DMS 273 (cell line): ENCODE results near the gene TEDDM1.

Experiments
- DNase-seq: peaks from one replicate; lab custom pipeline; 2025; ENCODE audit not compliant: unreplicated experiment; lab: John Stamatoyannopoulos, UW

Gene TEDDM1

DNA sequence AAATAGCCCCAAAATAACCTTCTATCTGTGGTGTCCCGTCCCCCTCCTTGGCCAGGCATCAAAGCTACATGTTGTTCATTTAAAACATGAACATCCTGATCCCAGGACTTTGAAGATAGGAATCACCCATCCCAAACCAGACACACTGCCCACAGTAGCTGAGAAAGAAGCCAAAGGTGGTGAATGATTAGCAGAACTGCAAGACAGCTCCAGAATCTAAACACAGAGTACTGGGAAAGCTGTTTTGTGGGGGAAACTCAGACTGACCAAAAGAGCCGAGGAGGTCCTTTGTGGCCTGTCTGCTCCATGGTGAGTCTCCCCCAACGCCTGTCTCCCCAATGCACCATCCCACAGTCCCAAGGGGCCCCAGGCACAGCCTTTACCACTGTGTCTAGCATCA lies 7.3 kb upstream of the TEDDM1 start:
- DNase-seq = no peak

GRCh38 chr1:182406012-182406411 lies 5.5 kb upstream of the TEDDM1 start:
- DNase-seq = no peak

- no peak for DNase-seq
Observed at GRCh38 chr1:182405578-182405977, 5.1 kb upstream of the TEDDM1 start.

GRCh38 chr1:182404781-182405180 lies 4.3 kb upstream of the TEDDM1 start:
- DNase-seq = peak; percentile 27

DNA sequence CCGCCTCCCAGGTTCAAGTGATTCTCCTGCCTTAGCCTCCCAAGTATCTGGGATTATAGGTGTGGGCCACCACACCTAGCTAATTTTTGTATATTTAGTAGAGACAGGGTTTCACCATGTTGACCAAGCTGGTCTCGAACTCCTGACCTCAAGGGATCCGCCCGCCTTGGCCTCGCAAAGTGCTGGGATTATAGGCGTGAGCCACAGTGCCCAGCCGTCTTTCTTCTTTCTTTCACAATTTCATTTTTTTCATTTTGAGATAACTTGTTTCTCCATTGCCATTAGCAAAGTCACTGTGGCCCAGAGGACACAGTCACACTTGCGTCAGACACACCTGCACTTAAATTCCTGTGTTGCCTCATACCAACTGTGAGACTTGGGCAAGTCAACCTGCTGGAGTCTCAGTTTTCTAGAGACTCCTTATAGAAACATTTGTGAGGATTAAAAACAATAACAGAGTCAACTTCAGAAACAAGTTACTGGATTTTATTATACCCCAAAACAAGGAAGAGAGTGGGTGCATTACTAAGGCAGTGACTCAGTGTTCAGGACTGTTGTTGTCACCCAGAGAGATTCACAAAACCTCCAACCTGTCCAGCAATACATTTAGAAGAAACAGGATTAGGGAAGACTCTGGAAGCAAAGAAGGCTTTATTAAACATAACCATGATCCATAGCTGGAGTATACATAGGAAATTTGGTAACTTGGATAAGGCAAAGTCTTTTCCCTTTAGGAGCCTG lies 2.6 kb downstream of the TEDDM1 start:
- no peak for DNase-seq

GRCh38 chr1:182395906-182396305 lies 4.6 kb downstream of the TEDDM1 start:
- no peak for DNase-seq

- DNase-seq = no peak
Observed at GRCh38 chr1:182394055-182394775, 6.3 kb downstream of the TEDDM1 start.

- DNase-seq = peak; percentile 89
Observed at GRCh38 chr1:182392050-182393028, 8.1 kb downstream of the TEDDM1 start.

DNA sequence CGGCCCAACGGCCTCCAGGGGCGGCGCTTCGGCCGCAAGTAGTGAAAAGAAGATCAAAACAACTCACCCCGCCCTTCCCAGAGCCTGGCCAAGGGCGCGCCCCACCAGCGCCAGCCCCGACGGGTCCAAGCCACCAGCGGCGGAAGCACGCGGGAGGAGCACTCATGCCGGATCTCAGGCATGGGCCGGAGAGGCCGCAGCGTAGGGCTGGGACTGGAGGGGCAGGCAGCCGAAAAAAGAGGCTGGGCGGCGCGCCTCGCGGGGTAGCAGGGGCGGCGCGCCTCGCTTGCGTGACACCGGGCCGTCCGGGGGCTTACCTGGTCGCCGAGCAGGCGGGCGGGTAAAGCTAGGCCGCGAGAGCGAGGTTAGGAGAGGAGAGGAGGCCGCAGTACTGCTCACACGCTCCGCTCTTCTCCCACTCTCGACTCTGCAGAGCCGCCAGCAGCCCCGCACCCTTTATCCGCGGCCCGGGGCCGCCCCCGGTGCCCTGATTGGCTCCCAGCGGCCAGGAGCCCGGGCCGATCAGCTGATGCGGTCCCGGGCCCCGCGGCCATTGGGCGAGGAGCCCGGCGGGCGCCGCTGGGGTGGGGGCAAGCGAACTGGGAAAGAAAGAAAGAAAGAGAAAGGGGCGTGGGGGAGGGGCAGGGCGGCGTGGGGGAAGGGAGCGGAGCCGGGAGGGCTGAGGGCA lies 9.0 kb downstream of the TEDDM1 start, which contains the start of gene GLUL:
GLUL (minus strand) TSS at position 429 of the 688 bp plus-strand sequence. CDS start 3,053 bp downstream, outside the sequence.
- peak; percentile 98 for DNase-seq

GRCh38 chr1:182391028-182391361 lies 9.5 kb downstream of the TEDDM1 start:
- DNase-seq = no peak

DNA sequence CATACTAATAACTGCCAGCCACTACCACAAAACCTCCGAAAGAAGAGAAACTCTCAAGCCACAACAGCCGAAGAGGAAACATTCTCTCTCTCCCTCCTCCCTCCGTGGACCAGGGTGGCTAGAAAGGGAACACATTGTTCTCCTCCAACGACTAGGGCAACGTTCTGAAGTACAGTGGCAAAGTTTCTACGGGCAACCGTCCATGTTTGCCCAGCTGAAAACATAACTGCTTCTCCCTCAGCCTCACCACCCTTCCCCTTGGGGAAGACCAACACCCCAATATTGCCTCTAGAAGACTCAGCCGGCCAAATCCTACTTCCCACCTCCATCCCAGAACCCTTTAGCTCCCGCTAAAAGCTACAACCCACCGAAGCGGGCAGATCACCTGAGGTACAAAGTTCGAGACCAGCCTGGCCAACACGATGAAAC lies 10.8 kb downstream of the TEDDM1 start:
- peak; percentile 18 for DNase-seq

DNA sequence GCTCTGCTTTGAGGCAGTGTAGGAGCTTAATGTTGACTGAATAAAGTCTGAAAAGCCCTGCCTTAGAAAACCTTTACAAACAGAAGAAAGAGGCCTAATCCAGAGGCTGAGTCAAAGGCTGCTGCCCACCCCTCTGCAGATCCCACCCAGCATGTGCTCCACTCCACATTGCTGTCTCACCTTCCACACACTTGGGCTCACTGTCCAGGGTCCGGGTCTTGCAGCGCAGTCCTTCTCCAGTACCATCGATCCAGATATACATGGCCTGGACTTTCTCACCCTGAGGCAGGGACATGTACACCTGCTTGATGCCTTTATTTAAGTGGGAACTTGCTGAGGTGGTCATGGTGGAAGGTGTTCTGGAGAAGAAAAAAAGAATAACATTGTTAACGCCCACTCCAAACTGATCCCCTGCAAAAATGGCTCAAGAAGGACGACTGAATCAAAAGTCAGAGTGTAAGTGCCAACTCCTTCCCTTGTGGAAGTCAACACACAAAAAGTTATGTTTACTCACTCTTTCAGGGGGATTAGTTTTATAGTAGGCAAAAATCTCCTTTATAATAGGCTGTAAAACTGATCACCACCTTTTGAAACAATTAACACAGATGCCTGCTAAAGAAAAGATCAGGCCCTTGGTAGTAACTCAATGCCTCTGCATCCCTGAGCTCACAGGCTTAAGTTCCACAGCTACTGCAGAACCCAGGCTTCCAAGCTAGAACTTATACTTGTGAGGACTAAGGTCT lies 11.9 kb downstream of the TEDDM1 start:
- no peak for DNase-seq

- DNase-seq = no peak
Observed at GRCh38 chr1:182387566-182387965, 12.9 kb downstream of the TEDDM1 start.

DNA sequence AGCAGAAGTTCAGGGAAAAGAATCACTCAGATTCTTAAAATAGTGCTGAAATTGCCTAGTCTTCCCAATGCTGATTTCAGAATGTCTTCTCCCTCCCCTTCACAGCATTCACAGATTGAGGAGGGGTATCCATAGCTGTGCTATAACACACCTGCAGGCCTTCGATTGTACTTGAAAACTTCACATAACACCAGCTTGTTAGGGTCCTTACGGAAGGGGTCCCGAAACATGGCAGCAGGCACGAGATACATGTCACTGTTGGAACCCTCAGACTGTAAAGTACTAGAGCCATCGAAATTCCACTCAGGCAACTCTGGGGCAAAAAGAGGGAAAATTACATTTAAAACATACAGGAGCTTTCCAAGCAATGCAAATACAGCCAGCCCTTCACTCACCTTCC lies 13.5 kb downstream of the TEDDM1 start:
- no peak for DNase-seq

- DNase-seq = no peak
Observed at GRCh38 chr1:182385885-182386853, 14.3 kb downstream of the TEDDM1 start.

DNA sequence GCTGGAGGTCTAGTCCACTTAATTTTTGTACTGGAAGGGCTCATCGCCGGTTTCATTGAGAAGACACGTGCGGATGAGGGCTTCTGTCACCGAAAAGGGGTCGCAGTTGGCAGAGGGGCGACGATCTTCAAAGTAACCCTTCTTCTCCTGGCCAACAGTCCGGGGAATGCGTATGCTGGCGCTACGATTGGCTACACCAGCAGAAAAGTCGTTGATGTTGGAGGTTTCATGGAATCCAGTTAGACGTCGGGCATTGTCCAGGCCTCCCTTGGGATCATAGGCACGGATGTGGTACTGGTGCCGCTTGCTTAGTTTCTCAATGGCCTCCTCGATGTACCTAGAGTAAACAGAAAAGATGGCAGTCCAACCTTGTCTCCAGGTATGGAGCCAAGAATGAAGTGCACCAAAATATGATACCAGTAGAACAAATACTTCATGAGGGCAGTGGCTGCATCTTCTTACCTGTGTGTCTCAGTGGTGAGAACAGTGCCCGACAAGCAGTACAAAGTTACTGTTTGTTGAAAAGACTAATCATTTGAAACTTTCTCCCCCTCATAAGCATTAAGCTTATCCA lies 16.0 kb downstream of the TEDDM1 start:
- DNase-seq = no peak

- DNase-seq = no peak
Observed at GRCh38 chr1:182383934-182384333, 16.5 kb downstream of the TEDDM1 start.

- no peak for DNase-seq
Observed at GRCh38 chr1:182383037-182383661, 17.3 kb downstream of the TEDDM1 start.
